ENCODE data around the gene MFSD6L. TPM values are rescaled to one million over a fixed set of nuclear protein-coding genes. Genes with fewer than 3 reads are reported as not detected.

The MFSD6L gene
- total RNA-seq, 2 experiments from 2014 or later = 1.4 to 1.5 TPM

GRCh38 chr17:8785547-8786413 lies 13.4 kb downstream of the MFSD6L start:
- H3K4me3 Mint-ChIP-seq = no peak overlapping the region
- POLR2A ChIA-PET = interaction anchor here (0.6 kb wide), 1 partner anchor 234 kb away, joined by 3 read pairs; no protein-coding TSS in a partner anchor
- no peak overlapping the region for H3K27ac Mint-ChIP-seq
- ATAC-seq = peak; percentile 55
- H3K27me3 Mint-ChIP-seq (ENCODE audit: low read depth) = peaks cover 15% of the 10 kb centered on the region
- H3K9me3 Mint-ChIP-seq (ENCODE audit: insufficient read depth) = no peaks in the 10 kb centered on the region
- DNase-seq = peak; percentile 71
- peaks cover 17% of the 10 kb centered on the region for H3K4me1 Mint-ChIP-seq (ENCODE audit: low read depth)
- no peaks in the 10 kb centered on the region for H3K36me3 Mint-ChIP-seq (ENCODE audit: low read depth)
- CTCF ChIA-PET = interaction anchor here (0.6 to 3.6 kb wide), 56 partner anchors 8 to 465 kb away, joined by 3 to 32 read pairs (median 4); partner anchors contain the start of gene PIK3R6

- peaks cover 22% of the 10 kb centered on the region for H3K27me3 Mint-ChIP-seq (ENCODE audit: low read depth)
- ChIA-PET POLR2A (no interaction called here), CTCF (interaction anchor here (0.8 to 1.9 kb wide), 6 partner anchors 21 to 372 kb away, joined by 3 to 5 read pairs (median 3); no protein-coding TSS in a partner anchor)
- H3K4me1 Mint-ChIP-seq (ENCODE audit: low read depth) = peaks cover 5% of the 10 kb centered on the region
- ATAC-seq (no peak), DNase-seq (no peak)
- no peaks in the 10 kb centered on the region for H3K36me3 Mint-ChIP-seq (ENCODE audit: low read depth)
- H3K9me3 Mint-ChIP-seq (ENCODE audit: insufficient read depth) = no peaks in the 10 kb centered on the region
- H3K27ac Mint-ChIP-seq = no peak overlapping the region
- H3K4me3 Mint-ChIP-seq = no peak overlapping the region
Observed at GRCh38 chr17:8782176-8782575, 17.0 kb downstream of the MFSD6L start.

- ChIA-PET CTCF (interaction anchor here (0.8 to 1.9 kb wide), 5 partner anchors 20 to 372 kb away, joined by 3 to 5 read pairs (median 3); no protein-coding TSS in a partner anchor), POLR2A (no interaction called here)
- DNase-seq (no peak), ATAC-seq (no peak)
- Mint-ChIP-seq H3K4me3 (no peak overlapping the region), H3K36me3 (ENCODE audit: low read depth) (no peaks in the 10 kb centered on the region), H3K4me1 (ENCODE audit: low read depth) (peaks cover 5% of the 10 kb centered on the region), H3K9me3 (ENCODE audit: insufficient read depth) (no peaks in the 10 kb centered on the region), H3K27ac (no peak overlapping the region), H3K27me3 (ENCODE audit: low read depth) (peaks cover 26% of the 10 kb centered on the region)
Observed at GRCh38 chr17:8781776-8782175, 17.4 kb downstream of the MFSD6L start.

GRCh38 chr17:8776881-8777280 lies 22.3 kb downstream of the MFSD6L start:
- Mint-ChIP-seq H3K36me3 (ENCODE audit: low read depth) (peaks cover 4% of the 10 kb centered on the region), H3K4me3 (no peak overlapping the region), H3K27me3 (ENCODE audit: low read depth) (peaks cover 23% of the 10 kb centered on the region), H3K4me1 (ENCODE audit: low read depth) (peaks cover 4% of the 10 kb centered on the region), H3K27ac (no peak overlapping the region), H3K9me3 (ENCODE audit: insufficient read depth) (no peaks in the 10 kb centered on the region)
- no peak for DNase-seq
- POLR2A ChIA-PET = no interaction called here
- CTCF ChIA-PET = interaction anchor here (0.6 to 2.9 kb wide), 6 partner anchors 9 to 477 kb away, joined by 3 to 30 read pairs (median 4); no protein-coding TSS in a partner anchor
- no peak for ATAC-seq

GRCh38 chr17:8776248-8776647 lies 22.9 kb downstream of the MFSD6L start:
- H3K4me1 Mint-ChIP-seq (ENCODE audit: low read depth) = no peaks in the 10 kb centered on the region
- ChIA-PET POLR2A (no interaction called here), CTCF (interaction anchor here (1.0 to 2.9 kb wide), 6 partner anchors 10 to 366 kb away, joined by 3 to 30 read pairs (median 4); no protein-coding TSS in a partner anchor)
- H3K36me3 Mint-ChIP-seq (ENCODE audit: low read depth) = peaks cover 4% of the 10 kb centered on the region
- peaks cover 23% of the 10 kb centered on the region for H3K27me3 Mint-ChIP-seq (ENCODE audit: low read depth)
- H3K4me3 Mint-ChIP-seq = no peak overlapping the region
- H3K9me3 Mint-ChIP-seq (ENCODE audit: insufficient read depth) = no peaks in the 10 kb centered on the region
- no peak for DNase-seq
- no peak for ATAC-seq
- H3K27ac Mint-ChIP-seq = no peak overlapping the region

- no peaks in the 10 kb centered on the region for H3K36me3 Mint-ChIP-seq (ENCODE audit: low read depth)
- H3K27ac Mint-ChIP-seq = no peak overlapping the region
- ChIA-PET POLR2A (no interaction called here), CTCF (interaction anchor here (2.2 kb wide), 1 partner anchor 18 kb away, joined by 9 read pairs; no protein-coding TSS in a partner anchor)
- peaks cover 19% of the 10 kb centered on the region for H3K27me3 Mint-ChIP-seq (ENCODE audit: low read depth)
- no peaks in the 10 kb centered on the region for H3K4me1 Mint-ChIP-seq (ENCODE audit: low read depth)
- ATAC-seq (no peak), DNase-seq (no peak)
- no peak overlapping the region for H3K4me3 Mint-ChIP-seq
- H3K9me3 Mint-ChIP-seq (ENCODE audit: insufficient read depth) = no peaks in the 10 kb centered on the region
Observed at GRCh38 chr17:8766731-8767130, 32.4 kb downstream of the MFSD6L start.

GRCh38 chr17:8762012-8762411 lies 37.2 kb downstream of the MFSD6L start:
- CTCF ChIA-PET = interaction anchor here (1.0 to 2.4 kb wide), 2 partner anchors 20 to 23 kb away, joined by 3 to 8 read pairs; no protein-coding TSS in a partner anchor
- no peak for ATAC-seq
- no peak overlapping the region for H3K27ac Mint-ChIP-seq

GRCh38 chr17:8758137-8758596 lies 41.0 kb downstream of the MFSD6L start, which contains the start of gene SPDYE4:
TSS of gene SPDYE4 (minus strand) at chr17:8758546. CDS start at chr17:8758382, 164 bp downstream.
- CTCF ChIA-PET = interaction anchor here (1.8 kb wide), 1 partner anchor 240 kb away, joined by 4 read pairs; no protein-coding TSS in a partner anchor
- ATAC-seq (no peak), DNase-seq (no peak)
- Mint-ChIP-seq H3K4me3 (no peak within 1 kb of the TSS), H3K27ac (no peak within 1 kb of the TSS), H3K9me3 (ENCODE audit: insufficient read depth) (no peaks in the 10 kb centered on the region), H3K4me1 (ENCODE audit: low read depth) (no peaks in the 10 kb centered on the region), H3K36me3 (ENCODE audit: low read depth) (no peaks in the 10 kb centered on the region), H3K27me3 (ENCODE audit: low read depth) (peaks cover 17% of the 10 kb centered on the region)
- POLR2A ChIA-PET = no interaction called here

More at GRCh38 chr17:8762012-8762411, 37.2 kb downstream of the MFSD6L start:
- no peaks in the 10 kb centered on the region for H3K9me3 Mint-ChIP-seq (ENCODE audit: insufficient read depth)
- POLR2A ChIA-PET = no interaction called here
- no peaks in the 10 kb centered on the region for H3K36me3 Mint-ChIP-seq (ENCODE audit: low read depth)
- DNase-seq = no peak
- no peaks in the 10 kb centered on the region for H3K4me1 Mint-ChIP-seq (ENCODE audit: low read depth)
- H3K4me3 Mint-ChIP-seq = no peak overlapping the region
- H3K27me3 Mint-ChIP-seq (ENCODE audit: low read depth) = peaks cover 21% of the 10 kb centered on the region

GRCh38 chr17:8757189-8757588 lies 42.0 kb downstream of the MFSD6L start:
- H3K4me3 Mint-ChIP-seq = no peak overlapping the region

GRCh38 chr17:8755590-8756255 lies 43.4 kb downstream of the MFSD6L start:
- no peaks in the 10 kb centered on the region for H3K4me1 Mint-ChIP-seq (ENCODE audit: low read depth)
- no peaks in the 10 kb centered on the region for H3K9me3 Mint-ChIP-seq (ENCODE audit: insufficient read depth)
- ChIA-PET POLR2A (no interaction called here), CTCF (interaction anchor here (0.6 to 1.4 kb wide), 4 partner anchors 10 to 240 kb away, joined by 3 to 4 read pairs (median 3); no protein-coding TSS in a partner anchor)
- no peak overlapping the region for H3K27ac Mint-ChIP-seq
- no peak for DNase-seq
- H3K36me3 Mint-ChIP-seq (ENCODE audit: low read depth) = no peaks in the 10 kb centered on the region
- H3K27me3 Mint-ChIP-seq (ENCODE audit: low read depth) = peaks cover 7% of the 10 kb centered on the region
- no peak overlapping the region for H3K4me3 Mint-ChIP-seq
- ATAC-seq = no peak

More at GRCh38 chr17:8757189-8757588, 42.0 kb downstream of the MFSD6L start:
- Mint-ChIP-seq H3K4me1 (ENCODE audit: low read depth) (no peaks in the 10 kb centered on the region), H3K36me3 (ENCODE audit: low read depth) (no peaks in the 10 kb centered on the region), H3K9me3 (ENCODE audit: insufficient read depth) (no peaks in the 10 kb centered on the region), H3K27ac (no peak overlapping the region), H3K27me3 (ENCODE audit: low read depth) (peaks cover 15% of the 10 kb centered on the region)
- ATAC-seq = no peak
- ChIA-PET CTCF (interaction anchor here (0.8 to 1.8 kb wide), 4 partner anchors 9 to 241 kb away, joined by 3 to 6 read pairs (median 4); no protein-coding TSS in a partner anchor), POLR2A (no interaction called here)
- DNase-seq = no peak

GRCh38 chr17:8754890-8755289 lies 44.3 kb downstream of the MFSD6L start:
- no peak overlapping the region for H3K27ac Mint-ChIP-seq
- ChIA-PET POLR2A (no interaction called here), CTCF (interaction anchor here (0.8 to 5.4 kb wide), 6 partner anchors 9 to 244 kb away, joined by 3 to 32 read pairs (median 4); no protein-coding TSS in a partner anchor)
- H3K27me3 Mint-ChIP-seq (ENCODE audit: low read depth) = peaks cover 7% of the 10 kb centered on the region
- no peaks in the 10 kb centered on the region for H3K4me1 Mint-ChIP-seq (ENCODE audit: low read depth)
- H3K36me3 Mint-ChIP-seq (ENCODE audit: low read depth) = no peaks in the 10 kb centered on the region
- no peaks in the 10 kb centered on the region for H3K9me3 Mint-ChIP-seq (ENCODE audit: insufficient read depth)
- DNase-seq (no peak), ATAC-seq (no peak)
- H3K4me3 Mint-ChIP-seq = no peak overlapping the region
